Esophagus muscularis mucosa (tissue), 4 donors: ENCODE measurements around the gene SAMD4A. TPM values are rescaled to one million over a fixed set of nuclear protein-coding genes. Genes with fewer than 3 reads are reported as not detected.
A peak's percentile ranks its signal among the peaks of the same experiment; 100 is the strongest.

Experiments used
- DNase-seq: peaks from one replicate; pipeline ENCODE4 v3.0.0-alpha.2; 2017; ENCODE audit errors: extremely low spot score
- H3K27ac ChIP-seq, 4 donors: fragments of 200-600 bp; sonication (generic); replicated peaks in 1 of 4; 1 replicate in 3 of 4; 2 replicates in 1 of 4; pipeline ENCODE4 v1.5.1; 2016 to 2019; ENCODE audit warnings: mild to moderate bottlenecking in 1 of 4
- H3K27me3 ChIP-seq, 4 donors: fragments of 200-600 bp; sonication (generic); one replicate each; pipeline versions ENCODE4 v1.5.1 to v1.6.0; 2016 to 2019
- H3K36me3 ChIP-seq, 4 donors: fragments of 200-600 bp; sonication (generic); one replicate each; pipeline ENCODE4 v1.5.1; 2016 to 2019
- H3K4me1 ChIP-seq, 4 donors: fragments of 200-600 bp; sonication (generic); one replicate each; pipeline ENCODE4 v1.5.1; 2016 to 2019
- H3K4me3 ChIP-seq, 4 donors: fragments of 200-600 bp; sonication (generic); 1 replicate in 2 of 4; 2 replicates in 2 of 4; pipeline ENCODE4 v1.5.1; 2016 to 2019; ENCODE audit warnings: mild to moderate bottlenecking in 4 of 4, moderate library complexity in 1 of 4
- H3K9me3 ChIP-seq, 4 donors: fragments of 200-600 bp; sonication (generic); 1 replicate in 3 of 4; 2 replicates in 1 of 4; pipeline ENCODE4 v1.5.1; 2016 to 2019
- EP300 ChIP-seq: sonication (generic); formaldehyde crosslinking; IDR thresholded peaks from one replicate; pipeline ENCODE4 v1.6.1; 2017; ENCODE audit warnings: antibody characterized with exemption
- POLR2A ChIP-seq: fragments of 450-650 bp; IDR thresholded peaks from one replicate; pipeline ENCODE4 v1.6.1; 2017; ENCODE audit warnings: antibody characterized with exemption, moderate library complexity, mild to moderate bottlenecking, low read depth
- POLR2AphosphoS5 ChIP-seq, 2 donors: sonication (generic); formaldehyde crosslinking; IDR thresholded peaks; one replicate each; pipeline ENCODE4 v1.6.1; 2017; ENCODE audit warnings: antibody characterized with exemption in 2 of 2
- WGBS: methylation state at CpG from one replicate; pipeline ENCODE4 v1.1.5; 2018; 5-methylcytosine and 5-hydroxymethylcytosine counted together
- intact Hi-C: fragments of 100-400 bp; cut with DNase I; formaldehyde crosslinking; loops from one replicate; pipeline ENCODE4 v1.15.1; 2023
- total RNA-seq, 4 donors: library from RNA; depleted of rRNA; stranded (reverse); fragments of >200 nt; gene quantifications; one replicate each; pipeline versions ENCODE4 v1.1.0 to v1.2.1, GENCODE V29; 2016
- TF ChIP-seq, protein P1 (sequence below), 3 experiments: fragments of 200-600 bp in 2 of 3; fragments of 450-650 bp in 1 of 3; sonication (generic) in 2 of 3; IDR thresholded peaks; one replicate each; pipeline ENCODE4 v1.5.1; 2017 to 2019; ENCODE audit warnings: antibody characterized with exemption in 3 of 3, mild to moderate bottlenecking in 2 of 3, moderate library complexity in 1 of 3

Gene SAMD4A
- total RNA-seq, 4 donors from 2014 or later, result 76.8 to 123 (median 97.0) TPM

DNA sequence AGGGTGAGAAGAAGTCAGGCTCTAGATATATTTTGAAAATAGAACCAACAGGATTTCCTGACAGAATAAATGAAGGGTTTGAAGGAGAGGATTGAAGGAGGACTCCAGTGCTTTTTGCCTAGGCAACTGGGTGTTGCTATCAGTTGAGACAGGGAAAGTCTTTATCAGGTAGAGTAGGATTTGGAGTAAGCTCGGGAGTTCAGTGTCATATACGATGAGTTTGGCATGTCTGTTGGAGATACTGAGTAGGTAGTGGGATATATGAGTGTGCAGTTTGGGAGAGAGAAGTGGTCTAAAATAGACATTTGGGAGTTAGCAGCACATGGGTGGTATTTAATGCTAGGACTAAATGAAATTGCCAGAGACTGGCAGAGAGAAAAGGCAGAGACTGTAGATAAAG lies 141.2 kb downstream of the SAMD4A start:
- 89% methylated on average over 2 of the region's 2 CpGs for WGBS
- no peaks in the 10 kb centered on the region for H3K27me3 ChIP-seq
- peaks cover 33 to 62% (median 50%) of the 10 kb centered on the region in 4 donors for H3K4me1 ChIP-seq
- H3K27ac ChIP-seq, result no peak overlapping the region
- peaks cover 0 to 1% (median under 1%) of the 10 kb centered on the region in 4 donors for H3K36me3 ChIP-seq
- DNase-seq, result no peak
- TF ChIP-seq POLR2AphosphoS5 (IDR thresholded peaks at IDR 0.05), result no peak
- TF ChIP-seq POLR2A, result no peak
- TF ChIP-seq, protein P1, sequence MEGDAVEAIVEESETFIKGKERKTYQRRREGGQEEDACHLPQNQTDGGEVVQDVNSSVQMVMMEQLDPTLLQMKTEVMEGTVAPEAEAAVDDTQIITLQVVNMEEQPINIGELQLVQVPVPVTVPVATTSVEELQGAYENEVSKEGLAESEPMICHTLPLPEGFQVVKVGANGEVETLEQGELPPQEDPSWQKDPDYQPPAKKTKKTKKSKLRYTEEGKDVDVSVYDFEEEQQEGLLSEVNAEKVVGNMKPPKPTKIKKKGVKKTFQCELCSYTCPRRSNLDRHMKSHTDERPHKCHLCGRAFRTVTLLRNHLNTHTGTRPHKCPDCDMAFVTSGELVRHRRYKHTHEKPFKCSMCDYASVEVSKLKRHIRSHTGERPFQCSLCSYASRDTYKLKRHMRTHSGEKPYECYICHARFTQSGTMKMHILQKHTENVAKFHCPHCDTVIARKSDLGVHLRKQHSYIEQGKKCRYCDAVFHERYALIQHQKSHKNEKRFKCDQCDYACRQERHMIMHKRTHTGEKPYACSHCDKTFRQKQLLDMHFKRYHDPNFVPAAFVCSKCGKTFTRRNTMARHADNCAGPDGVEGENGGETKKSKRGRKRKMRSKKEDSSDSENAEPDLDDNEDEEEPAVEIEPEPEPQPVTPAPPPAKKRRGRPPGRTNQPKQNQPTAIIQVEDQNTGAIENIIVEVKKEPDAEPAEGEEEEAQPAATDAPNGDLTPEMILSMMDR (IDR thresholded peaks at IDR 0.05), result no peak
- no peak for TF ChIP-seq EP300
- intact Hi-C loops, result no loop called here
- H3K4me3 ChIP-seq, result no peak overlapping the region
- H3K9me3 ChIP-seq, result no peaks in the 10 kb centered on the region

- Histone ChIP-seq H3K9me3 (no peaks in the 10 kb centered on the region), H3K27me3 (no peaks in the 10 kb centered on the region), H3K4me3 (no peak overlapping the region), H3K27ac (no peak overlapping the region), H3K4me1 (peaks cover 33 to 62% (median 54%) of the 10 kb centered on the region in 4 donors), H3K36me3 (no peaks in the 10 kb centered on the region)
- intact Hi-C loops, result no loop called here
- WGBS, result 88% methylated on average over 5 of the region's 5 CpGs
- DNase-seq, result no peak
- TF ChIP-seq, protein P1 (IDR thresholded peaks at IDR 0.05), result no peak
These were observed 142.1 kb downstream of the SAMD4A start for GRCh38 chr14:54708982-54709381.

GRCh38 chr14:54709444-54709843 lies 142.5 kb downstream of the SAMD4A start:
- TF ChIP-seq EP300 (no peak), POLR2A (no peak), POLR2AphosphoS5 (IDR thresholded peaks at IDR 0.05) (no peak)
- TF ChIP-seq, protein P1 (IDR thresholded peaks at IDR 0.05), result no peak
- H3K4me1 ChIP-seq, result peaks cover 36 to 63% (median 55%) of the 10 kb centered on the region in 4 donors
- no peaks in the 10 kb centered on the region for H3K36me3 ChIP-seq
- no peak overlapping the region for H3K4me3 ChIP-seq
- WGBS, result 92% methylated on average over 2 of the region's 2 CpGs
- H3K27me3 ChIP-seq, result no peaks in the 10 kb centered on the region
- DNase-seq, result no peak
- intact Hi-C loops, result no loop called here
- no peaks in the 10 kb centered on the region for H3K9me3 ChIP-seq
- no peak overlapping the region for H3K27ac ChIP-seq

DNA sequence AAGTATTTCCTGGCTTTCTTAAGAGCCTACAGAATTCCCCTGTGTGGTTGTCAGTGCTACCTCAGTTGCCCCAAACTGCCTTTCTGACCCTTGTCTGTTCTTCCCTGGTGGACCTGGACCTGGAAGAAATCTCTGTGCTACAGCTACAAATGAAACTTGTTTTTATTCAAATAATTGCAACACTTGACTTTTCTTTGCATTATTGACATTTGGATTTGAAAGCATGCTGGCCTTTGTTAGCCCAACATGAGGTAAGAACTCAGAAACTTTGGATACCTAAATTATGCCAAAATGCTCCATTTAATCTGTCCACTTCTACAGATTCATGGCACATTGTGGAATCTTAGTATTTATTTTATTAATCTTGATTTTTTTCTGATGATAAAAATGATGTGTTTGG lies 142.9 kb downstream of the SAMD4A start:
- H3K9me3 ChIP-seq, result no peaks in the 10 kb centered on the region
- H3K27me3 ChIP-seq, result no peaks in the 10 kb centered on the region
- TF ChIP-seq POLR2AphosphoS5 (IDR thresholded peaks at IDR 0.05) (no peak), POLR2A (no peak)
- no peak overlapping the region for H3K4me3 ChIP-seq
- H3K27ac ChIP-seq, result no peak overlapping the region
- no peaks in the 10 kb centered on the region for H3K36me3 ChIP-seq
- H3K4me1 ChIP-seq, result peaks cover 40 to 64% (median 56%) of the 10 kb centered on the region in 4 donors
- no peak for DNase-seq
- intact Hi-C loops, result no loop called here

DNA sequence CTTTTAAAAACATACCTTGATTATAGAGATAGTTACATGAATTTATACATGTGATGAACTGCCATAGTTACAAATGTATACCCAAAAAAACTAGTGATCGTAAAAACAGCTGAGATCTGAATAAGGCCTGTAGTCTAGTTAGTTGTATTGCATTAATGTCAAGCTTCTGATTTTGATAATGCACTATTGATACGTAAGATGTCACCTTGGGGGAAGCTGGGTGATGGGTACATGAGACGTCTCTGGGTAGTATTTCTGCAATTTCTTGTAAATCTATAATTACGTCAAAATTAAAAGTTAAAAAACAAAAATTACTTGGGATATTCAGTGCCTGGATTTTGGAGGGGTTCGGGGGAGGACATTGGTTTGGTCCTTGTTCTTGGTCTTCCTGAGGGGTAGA lies 144.4 kb downstream of the SAMD4A start:
- peaks cover 53 to 77% (median 68%) of the 10 kb centered on the region in 4 donors for H3K4me1 ChIP-seq
- H3K9me3 ChIP-seq, result no peaks in the 10 kb centered on the region
- DNase-seq, result no peak
- TF ChIP-seq POLR2A, result no peak
- intact Hi-C loops, result no loop called here
- over 99% methylated on average over 5 of the region's 5 CpGs for WGBS
- no peaks in the 10 kb centered on the region for H3K36me3 ChIP-seq
- H3K27me3 ChIP-seq, result no peaks in the 10 kb centered on the region
- no peak overlapping the region for H3K4me3 ChIP-seq
- H3K27ac ChIP-seq, result peak overlapping the region; percentile 70 to 79 (median 72)

DNA sequence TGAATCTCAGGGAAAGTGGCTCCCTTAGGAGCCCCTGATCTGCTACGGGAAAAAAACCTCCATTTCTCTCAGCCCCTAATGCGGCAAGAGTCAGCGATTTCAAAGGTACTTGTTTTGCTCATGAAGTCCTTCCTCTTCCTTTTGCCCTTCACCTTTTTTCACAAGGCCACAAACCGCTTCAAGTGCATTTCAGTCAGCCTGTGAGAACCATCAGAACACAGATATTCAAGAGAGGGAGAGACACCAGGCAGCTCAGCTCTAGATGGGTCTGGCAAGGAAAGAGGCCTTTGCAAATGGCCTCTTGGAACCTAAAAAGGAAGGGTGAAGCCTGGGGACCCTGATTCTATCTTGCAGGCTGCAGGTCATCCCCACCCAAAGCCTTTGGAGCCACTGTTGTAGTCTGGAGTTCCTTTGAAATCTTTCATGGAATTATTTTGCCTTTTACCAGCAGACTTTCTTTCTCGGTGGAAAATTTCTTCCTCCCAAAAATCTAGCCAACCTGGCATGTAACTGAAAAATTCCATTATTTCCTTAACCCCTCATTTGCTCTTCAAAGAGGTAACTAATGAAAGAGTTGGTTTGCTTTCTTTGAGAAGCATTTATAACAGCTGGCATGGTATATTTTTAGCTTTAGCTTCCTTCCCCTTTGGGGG lies 145.0 kb downstream of the SAMD4A start:
- H3K36me3 ChIP-seq, result no peaks in the 10 kb centered on the region
- H3K4me3 ChIP-seq, result no peak overlapping the region
- TF ChIP-seq POLR2AphosphoS5 (IDR thresholded peaks at IDR 0.05) (no peak), POLR2A (no peak), EP300 (no peak)
- TF ChIP-seq, protein P1 (IDR thresholded peaks at IDR 0.05), result no peak
- intact Hi-C loops, result no loop called here
- peaks cover 53 to 80% (median 69%) of the 10 kb centered on the region in 4 donors for H3K4me1 ChIP-seq
- DNase-seq, result no peak
- H3K9me3 ChIP-seq, result no peaks in the 10 kb centered on the region
- WGBS, result 55% methylated on average over 5 of the region's 5 CpGs
- no peaks in the 10 kb centered on the region for H3K27me3 ChIP-seq
- peak overlapping the region; percentile 70 to 79 (median 72) for H3K27ac ChIP-seq
